HTR-8/SVneo (cell line): ENCODE data around the gene CH25H.

ENCODE experiments used
- DNase-seq: peaks from one replicate; pipeline ENCODE4 v3.0.0; 2011; ENCODE audit warnings: low spot score, mixed read lengths; ENCODE audit not compliant: insufficient read length
- FAIRE-seq: peaks from 2 replicates; lab custom pipeline; 2011; peaks lifted over from hg19 to GRCh38; lab: Jason Lieb, UNC

The CH25H gene

DNA sequence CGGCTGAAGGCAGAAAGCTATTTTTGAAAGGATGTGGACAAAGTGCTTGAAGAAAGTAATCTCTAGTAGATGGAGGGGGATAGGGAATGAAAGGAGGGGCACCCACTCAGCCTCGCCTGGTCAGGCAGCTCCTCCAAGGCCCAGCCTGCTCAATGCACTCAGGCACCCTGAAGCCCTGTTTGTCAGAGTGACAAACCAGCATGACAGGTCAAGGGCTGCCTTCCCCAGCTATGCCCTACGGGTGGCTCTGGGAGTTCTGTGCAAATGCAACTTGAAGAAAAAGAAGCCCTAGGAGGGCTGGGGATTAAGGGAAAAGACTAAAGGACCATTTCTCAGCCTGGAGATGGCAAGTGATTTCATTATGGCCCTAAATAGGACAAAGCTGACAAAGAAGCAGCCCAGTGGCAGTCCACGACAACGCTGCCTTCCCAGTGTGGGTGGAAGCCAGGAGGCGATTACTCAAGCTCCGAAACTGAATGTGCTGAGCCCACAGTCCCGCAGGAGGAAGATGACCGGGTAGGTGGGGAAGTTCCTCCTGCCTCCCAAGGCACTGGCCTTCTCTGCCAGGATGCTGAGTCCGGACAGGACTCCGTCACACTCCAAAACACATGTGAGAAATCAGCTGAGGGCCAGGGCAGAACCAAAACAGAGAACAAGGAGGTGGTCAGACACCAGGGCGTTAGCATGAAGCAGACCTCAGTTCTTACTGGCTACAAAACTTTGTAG is 28.1 kb upstream of the CH25H start:
- no peak for DNase-seq
- no peak for FAIRE-seq

DNA sequence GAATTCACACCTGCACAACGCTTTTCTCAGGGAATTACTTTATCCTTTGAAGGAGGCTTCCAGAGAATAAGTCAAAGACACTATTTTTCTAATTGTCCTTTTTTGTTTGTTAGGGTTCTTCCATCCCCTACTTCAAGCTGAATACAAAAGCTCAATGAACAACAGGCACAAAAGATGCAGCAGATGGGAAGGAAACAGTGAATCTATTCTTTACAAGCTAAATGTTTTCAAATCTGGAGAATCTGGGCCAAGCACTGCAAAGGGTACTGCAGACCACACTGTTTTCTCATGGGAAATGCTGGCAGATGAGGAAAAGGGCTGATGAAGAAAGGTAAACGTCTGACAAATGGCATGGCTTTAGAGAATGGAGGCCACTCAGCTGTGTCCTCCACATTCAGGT is 25.9 kb upstream of the CH25H start:
- no peak for FAIRE-seq
- no peak for DNase-seq

GRCh38 chr10:89228962-89229361 is 21.8 kb upstream of the CH25H start:
- FAIRE-seq (no peak), DNase-seq (no peak)

DNA sequence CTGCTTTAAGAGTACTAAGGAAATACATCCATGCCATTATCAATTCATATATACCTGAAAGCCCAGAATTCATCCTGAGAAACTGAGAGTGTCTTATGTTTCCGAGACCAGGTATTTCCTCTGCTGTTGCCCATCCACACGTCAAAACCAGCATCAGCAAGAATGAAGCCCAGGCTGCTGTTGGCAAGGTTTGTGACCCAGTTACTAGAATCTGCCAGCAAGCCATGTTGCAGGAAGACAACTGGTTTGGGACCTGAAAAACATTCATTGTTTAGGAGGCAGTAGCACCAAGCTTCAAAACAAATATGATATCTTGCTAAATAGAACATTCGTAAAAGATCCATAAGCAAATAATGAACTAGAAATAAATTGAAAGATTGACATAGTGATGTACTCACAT is 21.0 kb upstream of the CH25H start:
- no peak for FAIRE-seq

GRCh38 chr10:89226891-89227290 is 19.8 kb upstream of the CH25H start:
- DNase-seq = no peak
- FAIRE-seq = no peak

More for the DNA sequence above, 21.0 kb upstream of the CH25H start:
- DNase-seq = no peak

GRCh38 chr10:89224739-89225443 is 17.8 kb upstream of the CH25H start:
- no peak for FAIRE-seq

GRCh38 chr10:89221919-89222318 is 14.8 kb upstream of the CH25H start:
- no peak for FAIRE-seq

More at GRCh38 chr10:89224739-89225443, 17.8 kb upstream of the CH25H start:
- DNase-seq = no peak

GRCh38 chr10:89219513-89220218 is 12.5 kb upstream of the CH25H start:
- DNase-seq (no peak), FAIRE-seq (no peak)

More at GRCh38 chr10:89221919-89222318, 14.8 kb upstream of the CH25H start:
- DNase-seq = no peak

DNA sequence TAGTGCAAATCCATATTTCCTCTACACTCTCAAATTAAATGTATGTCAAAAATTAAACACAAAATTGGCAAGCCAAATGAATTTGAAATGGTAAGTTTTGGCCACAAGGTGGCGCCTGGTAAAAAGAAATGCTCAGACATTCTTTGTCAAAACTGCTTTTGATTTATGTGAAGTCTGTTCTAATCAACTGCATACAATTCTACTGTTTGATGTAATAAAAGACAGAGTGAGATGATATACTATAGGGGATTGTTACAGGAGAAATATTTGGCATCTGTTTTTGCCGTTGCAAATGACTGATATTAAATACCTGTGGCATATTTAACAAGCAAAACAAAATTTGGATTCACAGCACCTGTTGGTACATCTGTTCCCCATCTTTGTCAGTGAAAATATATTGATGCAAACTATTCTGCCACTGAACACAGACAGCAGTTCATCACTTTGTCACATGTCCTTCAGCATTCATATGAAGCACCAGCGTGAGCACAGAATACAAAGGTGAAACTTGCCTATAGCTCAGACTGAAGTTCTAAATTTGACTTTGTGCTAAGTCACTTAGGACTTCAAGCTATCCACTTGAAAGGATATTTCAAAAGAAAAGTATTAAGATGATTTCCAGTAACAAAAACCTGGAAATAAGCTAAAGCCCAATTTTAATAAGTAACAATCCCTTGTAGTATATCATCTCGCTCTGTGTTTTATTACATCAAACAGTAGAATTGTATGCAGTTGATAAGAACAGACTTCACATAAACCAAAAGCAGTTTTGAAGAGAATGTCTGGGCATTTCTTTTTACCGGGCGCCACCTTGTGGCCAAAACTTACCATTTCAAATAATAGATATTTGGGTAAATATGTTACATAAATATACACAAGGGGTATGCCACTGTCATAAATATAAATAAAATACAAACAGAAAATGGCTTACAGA is 10.2 kb upstream of the CH25H start:
- DNase-seq = peak; percentile 28
- peak; percentile 60 for FAIRE-seq

GRCh38 chr10:89216056-89216455 is 8.9 kb upstream of the CH25H start:
- DNase-seq = no peak
- no peak for FAIRE-seq

- no peak for DNase-seq
- no peak for FAIRE-seq
Measured at GRCh38 chr10:89215511-89215910, 8.4 kb upstream of the CH25H start.

DNA sequence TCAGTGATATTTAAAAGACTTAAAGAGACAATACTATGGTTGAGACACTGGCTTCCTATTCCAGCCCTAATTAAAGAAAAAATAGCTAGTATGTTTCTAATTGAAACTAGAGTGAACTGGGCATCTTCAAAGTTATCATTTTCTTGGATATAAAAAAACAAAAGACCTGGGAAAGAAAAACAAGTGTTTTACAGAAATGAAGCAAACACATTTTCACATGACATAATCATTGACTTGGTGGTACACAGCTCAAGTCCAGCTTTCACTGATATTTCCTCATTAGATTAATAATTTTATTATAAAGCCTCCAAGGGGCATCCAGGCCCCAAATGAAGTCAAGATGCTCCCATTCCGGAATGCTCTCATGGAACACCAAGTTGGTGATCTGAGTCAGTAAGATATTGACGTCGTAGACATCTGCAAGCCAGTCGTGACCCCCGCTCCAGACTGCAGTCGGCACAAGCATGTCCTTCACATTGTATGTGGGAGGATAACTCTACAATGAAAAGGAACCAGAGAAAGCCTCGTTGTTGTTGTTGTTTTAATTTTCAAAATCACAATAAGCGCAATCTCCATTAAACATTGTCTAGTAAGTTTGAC is 7.5 kb upstream of the CH25H start:
- no peak for DNase-seq
- no peak for FAIRE-seq

- no peak for FAIRE-seq
- peak; percentile 17 for DNase-seq
Measured at GRCh38 chr10:89213191-89213808, 6.2 kb upstream of the CH25H start.

DNA sequence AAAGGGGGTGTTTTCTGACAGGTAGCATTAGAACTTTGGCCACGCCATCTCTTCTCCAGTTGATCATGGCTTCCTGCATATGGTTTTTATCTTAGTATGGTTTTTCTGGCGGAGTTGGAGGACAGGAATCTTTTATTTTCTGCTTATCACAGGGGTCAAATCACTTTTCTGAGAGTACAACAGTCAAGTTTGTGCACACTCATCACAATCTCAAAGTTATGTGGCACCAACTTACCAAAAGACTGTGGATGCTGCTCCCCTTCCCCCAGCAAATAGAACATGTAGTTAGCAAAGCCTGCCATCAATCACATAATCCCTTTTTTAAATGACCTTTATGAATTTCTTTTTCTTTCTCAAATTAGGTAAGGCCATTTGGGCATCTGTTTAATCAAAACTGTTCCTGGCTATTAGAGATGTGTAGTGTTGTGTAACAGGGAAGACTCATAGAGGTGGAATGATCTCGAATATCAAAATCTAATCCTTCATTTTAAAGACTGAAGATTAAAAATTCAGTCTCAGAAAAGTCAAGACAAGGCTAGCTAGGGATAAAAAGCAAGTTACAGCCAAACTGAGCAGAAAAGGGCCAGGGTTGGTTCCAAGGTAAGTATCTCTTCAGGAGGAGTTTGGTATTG is 3.8 kb upstream of the CH25H start:
- no peak for DNase-seq
- no peak for FAIRE-seq

GRCh38 chr10:89209718-89210117 is 2.6 kb upstream of the CH25H start:
- FAIRE-seq = no peak
- no peak for DNase-seq

DNA sequence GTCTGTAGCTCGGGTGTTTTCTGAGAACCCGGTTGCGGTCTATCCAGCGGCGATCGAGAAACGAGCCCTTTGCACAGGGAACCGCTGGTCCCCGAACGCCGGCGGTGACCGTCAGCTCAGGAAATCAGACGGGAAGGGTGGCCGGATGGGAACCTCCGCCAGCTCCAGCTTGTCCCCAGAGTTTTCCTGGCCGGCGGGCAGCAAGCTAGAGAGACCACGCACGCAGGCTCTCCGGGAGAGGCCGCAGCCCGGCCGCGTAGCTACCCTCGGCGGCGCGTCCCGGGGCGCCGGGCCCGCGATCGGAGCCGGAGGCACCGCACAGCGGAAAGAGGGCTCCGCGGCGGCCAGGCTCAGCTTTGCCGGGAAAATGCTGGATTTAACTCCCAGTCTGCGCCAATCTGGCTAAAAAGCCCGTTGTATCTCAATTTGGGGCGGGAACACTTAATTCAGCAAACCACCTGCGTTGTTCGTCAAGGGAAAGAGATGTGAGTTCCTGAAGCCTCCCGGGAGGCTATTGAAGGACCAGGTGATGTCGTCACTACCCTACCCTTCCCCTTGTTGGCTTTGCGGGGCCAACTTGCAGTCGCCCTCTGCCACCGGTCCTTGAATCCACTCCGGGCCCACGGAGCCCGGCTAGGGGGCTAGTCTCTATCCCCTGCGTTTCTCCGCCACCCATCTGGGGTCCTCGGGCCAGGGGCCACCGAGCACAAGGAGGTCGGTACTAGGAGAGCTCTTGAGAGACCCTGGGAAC is 859 bp upstream of the CH25H start:
- FAIRE-seq (no peak), DNase-seq (peak; percentile 14)

DNA sequence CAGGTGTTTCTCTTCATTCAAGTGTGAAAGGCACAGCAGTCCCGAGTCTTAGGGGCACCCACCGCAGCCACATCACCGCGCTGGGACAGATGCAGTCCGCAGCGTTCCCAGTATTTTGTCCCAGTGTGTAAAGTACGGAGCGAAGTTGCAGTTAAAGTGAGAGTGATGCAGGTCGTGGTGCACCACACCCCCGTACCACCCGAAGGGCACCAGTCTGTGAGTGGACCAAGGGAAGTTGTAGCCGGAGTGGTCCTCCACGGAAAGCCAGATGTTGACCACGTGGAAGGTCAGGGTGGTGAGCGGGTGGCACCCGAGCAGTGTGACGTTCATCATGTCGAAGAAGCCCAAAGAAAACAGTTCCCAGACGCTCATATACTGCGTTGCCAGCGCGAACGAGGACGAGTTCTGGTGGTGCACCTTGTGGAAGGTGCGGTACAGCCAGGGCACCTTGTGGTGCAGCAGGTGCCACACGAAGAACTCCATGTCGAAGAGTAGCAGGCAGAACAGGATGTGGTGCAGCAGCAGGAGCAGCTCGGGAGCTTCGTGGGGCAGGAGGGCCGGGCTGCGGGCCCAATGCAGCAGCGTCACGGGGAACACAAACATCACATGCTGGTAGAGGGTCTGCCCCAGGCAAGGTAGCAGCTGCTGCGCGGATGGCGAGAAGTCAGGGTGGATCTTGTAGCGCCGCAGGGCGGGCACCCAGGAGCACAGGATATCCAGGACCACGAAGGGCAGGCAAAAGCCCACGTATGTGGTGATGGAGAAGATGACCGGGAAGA is 526 bp downstream of the CH25H start:
- FAIRE-seq (no peak), DNase-seq (peak; percentile 6)
